MM.1S (cell line): ENCODE data around the gene SLC3A2.

Experiments used
- DNase-seq: peaks from one replicate; pipeline ENCODE4 v3.0.0-alpha.2; 2015
- H2AFZ ChIP-seq: fragments of 300-600 bp; sonication (generic); 2 replicates; pipeline ENCODE4 v1.6.0; 2016; ENCODE audit warnings: antibody characterized with exemption, low read length
- H3F3A ChIP-seq: fragments of 300-600 bp; sonication (generic); 2 replicates; pipeline ENCODE4 v1.6.1; 2016; ENCODE audit warnings: mild to moderate bottlenecking, antibody characterized with exemption, low read length, moderate library complexity, mixed read lengths; ENCODE audit not compliant: insufficient read depth
- H3K27ac ChIP-seq: fragments of 300-600 bp; sonication (generic); 2 replicates; pipeline ENCODE4 v1.5.1; 2016; ENCODE audit warnings: mild to moderate bottlenecking, low read length
- H3K27me3 ChIP-seq: fragments of 300-600 bp; sonication (generic); replicated peaks from 2 replicates; pipeline ENCODE4 v1.6.0; 2016; ENCODE audit warnings: low read length; ENCODE audit not compliant: insufficient read depth
- H3K36me3 ChIP-seq: fragments of 300-600 bp; sonication (generic); replicated peaks from 2 replicates; pipeline ENCODE4 v1.6.1; 2016; ENCODE audit warnings: mild to moderate bottlenecking, low read length, mixed read lengths; ENCODE audit not compliant: insufficient read depth
- H3K4me1 ChIP-seq: fragments of 300-600 bp; sonication (generic); 2 replicates; pipeline ENCODE4 v1.6.1; 2016; ENCODE audit warnings: low read length, mixed read lengths
- H3K4me2 ChIP-seq: fragments of 300-600 bp; sonication (generic); 2 replicates; pipeline ENCODE4 v1.6.0; 2016; ENCODE audit warnings: low read depth, low read length
- H3K4me3 ChIP-seq: fragments of 300-600 bp; sonication (generic); 2 replicates; pipeline ENCODE4 v1.5.1; 2016; ENCODE audit warnings: low read length, mixed read lengths
- H3K79me2 ChIP-seq: fragments of 300-600 bp; sonication (generic); 2 replicates; pipeline ENCODE4 v1.6.1; 2016; ENCODE audit warnings: mixed run types, low read length, mixed read lengths
- H3K9ac ChIP-seq: fragments of 300-600 bp; sonication (generic); 2 replicates; pipeline ENCODE4 v1.6.1; 2016; ENCODE audit warnings: low read length, mixed read lengths
- H3K9me2 ChIP-seq: fragments of 300-600 bp; sonication (generic); replicated peaks from 2 replicates; pipeline ENCODE4 v1.6.1; 2016; ENCODE audit warnings: mild to moderate bottlenecking, low read length, mixed read lengths; ENCODE audit not compliant: insufficient read depth
- H3K9me3 ChIP-seq: fragments of 300-600 bp; sonication (generic); replicated peaks from 2 replicates; pipeline ENCODE4 v1.6.1; 2016; ENCODE audit warnings: mild to moderate bottlenecking, low read length, mixed read lengths; ENCODE audit not compliant: insufficient read depth
- H4K20me1 ChIP-seq: fragments of 300-600 bp; sonication (generic); 2 replicates; pipeline ENCODE4 v1.6.1; 2016; ENCODE audit warnings: mild to moderate bottlenecking, low read length, moderate library complexity, mixed read lengths; ENCODE audit not compliant: insufficient read depth
- EZH2 ChIP-seq: fragments of 300-600 bp; sonication (generic); optimal IDR thresholded peaks from 2 replicates; pipeline ENCODE3; 2017; ENCODE audit warnings: low read depth, mild to moderate bottlenecking, antibody characterized with exemption, low read length, mixed read lengths
- EZH2phosphoT487 ChIP-seq: fragments of 300-600 bp; sonication (generic); IDR thresholded peaks from 2 replicates; pipeline ENCODE4 v1.6.1; 2018; ENCODE audit warnings: antibody characterized with exemption, low read length
- TF ChIP-seq, protein P1 (sequence below): fragments of 300-600 bp; sonication (generic); IDR thresholded peaks from 2 replicates; pipeline ENCODE4 v1.5.1; 2016; ENCODE audit warnings: antibody characterized with exemption, low read length, mixed read lengths

Gene SLC3A2

GRCh38 chr11:62875698-62876478, 4.8 kb upstream of the SLC3A2 start:
- H3K9me2 ChIP-seq: no peaks in the 10 kb centered on the region
- peaks cover 12% of the 10 kb centered on the region for H3F3A ChIP-seq
- TF ChIP-seq, protein P1, sequence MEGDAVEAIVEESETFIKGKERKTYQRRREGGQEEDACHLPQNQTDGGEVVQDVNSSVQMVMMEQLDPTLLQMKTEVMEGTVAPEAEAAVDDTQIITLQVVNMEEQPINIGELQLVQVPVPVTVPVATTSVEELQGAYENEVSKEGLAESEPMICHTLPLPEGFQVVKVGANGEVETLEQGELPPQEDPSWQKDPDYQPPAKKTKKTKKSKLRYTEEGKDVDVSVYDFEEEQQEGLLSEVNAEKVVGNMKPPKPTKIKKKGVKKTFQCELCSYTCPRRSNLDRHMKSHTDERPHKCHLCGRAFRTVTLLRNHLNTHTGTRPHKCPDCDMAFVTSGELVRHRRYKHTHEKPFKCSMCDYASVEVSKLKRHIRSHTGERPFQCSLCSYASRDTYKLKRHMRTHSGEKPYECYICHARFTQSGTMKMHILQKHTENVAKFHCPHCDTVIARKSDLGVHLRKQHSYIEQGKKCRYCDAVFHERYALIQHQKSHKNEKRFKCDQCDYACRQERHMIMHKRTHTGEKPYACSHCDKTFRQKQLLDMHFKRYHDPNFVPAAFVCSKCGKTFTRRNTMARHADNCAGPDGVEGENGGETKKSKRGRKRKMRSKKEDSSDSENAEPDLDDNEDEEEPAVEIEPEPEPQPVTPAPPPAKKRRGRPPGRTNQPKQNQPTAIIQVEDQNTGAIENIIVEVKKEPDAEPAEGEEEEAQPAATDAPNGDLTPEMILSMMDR: no peak
- no peak for TF ChIP-seq EZH2
- no peak for TF ChIP-seq EZH2phosphoT487
- no peak overlapping the region for H2AFZ ChIP-seq
- peaks cover 5% of the 10 kb centered on the region; the same call in 1 of the 2 replicates for H3K4me1 ChIP-seq
- H3K4me2 ChIP-seq: no peak overlapping the region
- H3K9me3 ChIP-seq: no peaks in the 10 kb centered on the region
- H3K9ac ChIP-seq: no peak overlapping the region
- no peaks in the 10 kb centered on the region for H4K20me1 ChIP-seq
- H3K36me3 ChIP-seq: no peaks in the 10 kb centered on the region
- no peak overlapping the region for H3K4me3 ChIP-seq
- no peaks in the 10 kb centered on the region for H3K27me3 ChIP-seq
- DNase-seq: no peak
- H3K27ac ChIP-seq: no peak overlapping the region
- H3K79me2 ChIP-seq: peaks cover 16% of the 10 kb centered on the region

DNA sequence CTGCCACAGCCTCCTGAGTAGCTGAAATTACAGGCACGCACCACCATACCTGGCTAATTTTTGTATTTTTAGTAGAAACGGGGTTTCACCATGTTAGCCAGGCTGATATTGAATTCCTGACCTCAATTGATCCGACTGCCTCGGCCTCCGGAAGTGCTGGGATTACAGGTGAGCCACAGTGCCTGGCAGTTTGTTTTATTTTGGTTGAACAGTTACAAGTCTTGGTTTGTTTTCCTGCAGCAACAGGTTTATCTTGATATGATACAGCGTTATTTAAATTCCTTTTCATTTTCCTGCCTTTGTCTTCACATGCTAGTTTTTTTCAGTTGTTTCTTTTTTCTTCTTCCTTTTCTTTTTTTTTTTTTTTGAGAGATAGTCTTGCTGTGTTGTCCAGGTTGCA, 4.0 kb upstream of the SLC3A2 start:
- H3K36me3 ChIP-seq: peaks cover under 1% of the 10 kb centered on the region; the same call in 1 of the 2 replicates

DNA sequence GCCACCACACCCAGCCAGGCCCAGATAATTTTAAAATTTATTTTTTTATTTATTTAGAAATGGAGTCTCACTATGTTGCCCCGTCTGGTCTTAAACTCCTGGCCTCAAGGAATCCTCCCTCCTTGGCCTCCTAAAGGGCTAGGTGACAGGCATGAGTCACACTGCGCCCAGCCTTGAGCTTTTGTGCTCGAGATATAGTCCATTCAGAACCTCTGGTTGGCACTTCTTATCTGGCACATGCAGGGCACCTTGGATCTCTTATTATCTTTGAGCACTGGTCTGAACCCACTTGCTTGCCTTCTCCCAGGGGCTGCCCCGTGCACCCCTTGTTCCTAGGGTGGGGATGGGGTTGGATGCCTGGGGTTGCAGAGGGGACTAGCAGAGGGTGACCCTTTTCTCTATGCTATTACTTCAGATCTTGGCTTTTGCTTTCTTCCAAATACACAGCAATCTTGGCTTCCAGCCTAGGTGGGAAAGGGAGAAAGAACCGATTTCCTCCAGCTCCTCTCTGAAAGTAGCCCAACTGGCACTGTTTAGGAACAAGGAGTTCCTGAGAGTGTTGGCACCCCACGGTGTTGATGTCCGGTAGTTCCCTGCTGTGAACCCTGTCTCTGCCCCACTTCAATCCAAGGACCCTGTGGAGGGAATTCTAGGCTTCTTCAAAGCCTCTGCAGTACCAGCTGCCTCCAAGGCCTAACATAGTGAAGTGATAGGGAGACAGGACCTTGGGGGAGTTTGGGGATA, 1.3 kb upstream of the SLC3A2 start:
- Histone ChIP-seq H3K79me2 (peaks cover 48% of the 10 kb centered on the region), H3K9me2 (no peaks in the 10 kb centered on the region), H3K4me3 (no peak overlapping the region), H3F3A (peaks cover 40% of the 10 kb centered on the region), H3K36me3 (peaks cover 22% of the 10 kb centered on the region), H3K27me3 (no peaks in the 10 kb centered on the region), H2AFZ (no peak overlapping the region), H3K4me1 (peaks cover 21% of the 10 kb centered on the region), H3K4me2 (peak overlapping the region; percentile 84; the same call in 1 of the 2 replicates), H3K9me3 (no peaks in the 10 kb centered on the region), H3K27ac (no peak overlapping the region; the same call in 1 of the 2 replicates), H4K20me1 (peaks cover 7% of the 10 kb centered on the region), H3K9ac (peak overlapping the region; percentile 98; the same call in 1 of the 2 replicates)
- TF ChIP-seq, protein P1: no peak
- no peak for TF ChIP-seq EZH2phosphoT487
- no peak for TF ChIP-seq EZH2
- no peak for DNase-seq

More for the DNA sequence above, 4.0 kb upstream of the SLC3A2 start:
- no peaks in the 10 kb centered on the region for H3K9me2 ChIP-seq
- TF ChIP-seq, protein P1: no peak
- TF ChIP-seq EZH2phosphoT487 (no peak), EZH2 (no peak)
- peaks cover 24% of the 10 kb centered on the region for H3K79me2 ChIP-seq
- peaks cover 5% of the 10 kb centered on the region; the same call in 1 of the 2 replicates for H3K4me1 ChIP-seq
- H3K4me2 ChIP-seq: no peak overlapping the region
- DNase-seq: no peak
- H3K27me3 ChIP-seq: no peaks in the 10 kb centered on the region
- H3K27ac ChIP-seq: no peak overlapping the region
- no peak overlapping the region for H3K4me3 ChIP-seq
- no peaks in the 10 kb centered on the region for H3K9me3 ChIP-seq
- no peak overlapping the region for H3K9ac ChIP-seq
- H3F3A ChIP-seq: peaks cover 18% of the 10 kb centered on the region
- H4K20me1 ChIP-seq: no peaks in the 10 kb centered on the region
- H2AFZ ChIP-seq: no peak overlapping the region
